PFSK-1 (cell line): Measurements from ENCODE around the gene SETBP1.

Experiments used
- POLR2AphosphoS5 ChIP-seq: IDR thresholded peaks from 2 replicates; pipeline ENCODE4 v1.6.1; 2012; ENCODE audit warnings: low read depth, mild to moderate bottlenecking, control low read depth, low read length, moderate library complexity
- SIN3A ChIP-seq: IDR thresholded peaks from 2 replicates; pipeline ENCODE4 v1.6.1; 2012; ENCODE audit warnings: mild to moderate bottlenecking, low read length, moderate library complexity, borderline replicate concordance; ENCODE audit not compliant: insufficient read depth
- TAF1 ChIP-seq: IDR thresholded peaks from 2 replicates; pipeline ENCODE4 v1.6.1; 2012; ENCODE audit warnings: low read length, control low read depth, borderline replicate concordance; ENCODE audit not compliant: insufficient read depth
- TF ChIP-seq, protein P1 (sequence below), 2 experiments: IDR thresholded peaks; 2 replicates each; pipeline versions ENCODE4 v1.6.1 to v1.8.0; 2011 to 2012; ENCODE audit warnings: low read depth in 2 of 2, low read length in 2 of 2, control low read depth in 1 of 2, inconsistent platforms in 1 of 2, mild to moderate bottlenecking in 1 of 2, moderate library complexity in 1 of 2; ENCODE audit not compliant: insufficient read depth in 1 of 2

DNA sequence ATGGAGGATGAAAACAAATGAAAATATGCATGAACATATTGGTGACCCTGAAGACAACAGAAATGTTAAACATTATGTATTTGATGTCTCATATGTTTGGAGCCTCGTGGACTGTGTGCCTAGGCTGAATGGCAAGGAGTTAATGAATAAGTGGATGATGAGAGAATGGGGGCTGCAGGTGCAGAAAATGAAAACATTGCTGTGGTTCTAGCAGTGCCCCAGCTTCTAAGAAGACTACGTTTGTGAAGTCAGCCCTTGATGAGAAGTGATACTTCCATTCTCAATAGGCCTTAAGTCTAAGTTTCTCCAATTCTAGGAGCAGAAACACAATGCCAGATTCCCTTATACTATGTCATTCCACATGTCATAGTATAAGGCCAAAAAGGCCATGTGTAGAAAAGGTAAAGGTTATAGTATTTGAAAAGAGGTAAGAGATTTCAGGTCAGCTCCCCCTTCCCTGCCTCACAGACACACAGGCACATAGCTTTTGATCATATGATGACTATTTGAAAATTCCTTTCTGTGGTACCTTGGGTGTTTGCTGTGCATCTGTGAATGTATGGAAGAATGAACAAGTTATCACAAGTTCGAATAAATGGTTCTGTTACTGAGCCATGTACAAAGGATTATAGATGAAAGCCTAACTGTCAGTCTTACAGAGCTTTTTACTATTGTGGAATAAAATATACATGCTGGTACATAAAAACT, 280.8 kb downstream of the SETBP1 start:
- TF ChIP-seq POLR2AphosphoS5: no peak
- TF ChIP-seq, protein P1, sequence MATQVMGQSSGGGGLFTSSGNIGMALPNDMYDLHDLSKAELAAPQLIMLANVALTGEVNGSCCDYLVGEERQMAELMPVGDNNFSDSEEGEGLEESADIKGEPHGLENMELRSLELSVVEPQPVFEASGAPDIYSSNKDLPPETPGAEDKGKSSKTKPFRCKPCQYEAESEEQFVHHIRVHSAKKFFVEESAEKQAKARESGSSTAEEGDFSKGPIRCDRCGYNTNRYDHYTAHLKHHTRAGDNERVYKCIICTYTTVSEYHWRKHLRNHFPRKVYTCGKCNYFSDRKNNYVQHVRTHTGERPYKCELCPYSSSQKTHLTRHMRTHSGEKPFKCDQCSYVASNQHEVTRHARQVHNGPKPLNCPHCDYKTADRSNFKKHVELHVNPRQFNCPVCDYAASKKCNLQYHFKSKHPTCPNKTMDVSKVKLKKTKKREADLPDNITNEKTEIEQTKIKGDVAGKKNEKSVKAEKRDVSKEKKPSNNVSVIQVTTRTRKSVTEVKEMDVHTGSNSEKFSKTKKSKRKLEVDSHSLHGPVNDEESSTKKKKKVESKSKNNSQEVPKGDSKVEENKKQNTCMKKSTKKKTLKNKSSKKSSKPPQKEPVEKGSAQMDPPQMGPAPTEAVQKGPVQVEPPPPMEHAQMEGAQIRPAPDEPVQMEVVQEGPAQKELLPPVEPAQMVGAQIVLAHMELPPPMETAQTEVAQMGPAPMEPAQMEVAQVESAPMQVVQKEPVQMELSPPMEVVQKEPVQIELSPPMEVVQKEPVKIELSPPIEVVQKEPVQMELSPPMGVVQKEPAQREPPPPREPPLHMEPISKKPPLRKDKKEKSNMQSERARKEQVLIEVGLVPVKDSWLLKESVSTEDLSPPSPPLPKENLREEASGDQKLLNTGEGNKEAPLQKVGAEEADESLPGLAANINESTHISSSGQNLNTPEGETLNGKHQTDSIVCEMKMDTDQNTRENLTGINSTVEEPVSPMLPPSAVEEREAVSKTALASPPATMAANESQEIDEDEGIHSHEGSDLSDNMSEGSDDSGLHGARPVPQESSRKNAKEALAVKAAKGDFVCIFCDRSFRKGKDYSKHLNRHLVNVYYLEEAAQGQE (IDR thresholded peaks at IDR 0.05; ENCODE audit: insufficient read depth in 1 of 2, low read depth in 2 of 2, low read length in 2 of 2): no peak
- no peak for TF ChIP-seq SIN3A
- no peak for TF ChIP-seq TAF1
